GM12872 (cell line): ENCODE measurements around the gene SETD1A.
A peak's percentile ranks its signal among the peaks of the same experiment; 100 is the strongest.

Source experiments
- CTCF ChIP-seq: IDR thresholded peaks from 3 replicates; pipeline ENCODE4 v1.5.1; 2011; ENCODE audit warnings: low read depth, mild to moderate bottlenecking, low read length, moderate library complexity; ENCODE audit not compliant: insufficient read depth

Gene SETD1A

GRCh38 chr16:30965436-30965835 lies 7.9 kb downstream of the SETD1A start:
- no peak for TF ChIP-seq CTCF

GRCh38 chr16:30966033-30966619 lies 8.6 kb downstream of the SETD1A start:
- TF ChIP-seq CTCF = no peak

GRCh38 chr16:30967795-30968194 lies 10.2 kb downstream of the SETD1A start:
- no peak for TF ChIP-seq CTCF

GRCh38 chr16:30969246-30969842 lies 11.8 kb downstream of the SETD1A start:
- no peak for TF ChIP-seq CTCF

GRCh38 chr16:30971298-30971697 lies 13.7 kb downstream of the SETD1A start:
- no peak for TF ChIP-seq CTCF

GRCh38 chr16:30972872-30973271 lies 15.3 kb downstream of the SETD1A start:
- TF ChIP-seq CTCF = 0 out of 3 replicates have a peak, but pooled peaks have one; percentile 22

- no peak for TF ChIP-seq CTCF
Observed at GRCh38 chr16:30974348-30974747, 16.8 kb downstream of the SETD1A start.

- TF ChIP-seq CTCF = no peak
Observed at GRCh38 chr16:30976486-30976885, 18.9 kb downstream of the SETD1A start.
